HG02970 (cell line): Measurements from ENCODE around the gene CRYBG2.
"Not testable (repeated sequence)": the region's sequence is repeated elsewhere in the genome, so short reads cannot be mapped to it uniquely, and the experiment has no call there.

Experiments used
- ATAC-seq: cut with Tn5 transposase; IDR thresholded peaks from one replicate; pipeline ENCODE4 v1.9.1; 2021; ENCODE audit warnings: mild to moderate bottlenecking, moderate library complexity, moderate number of reproducible peaks; ENCODE audit not compliant: unreplicated experiment, low FRiP score

Gene CRYBG2

GRCh38 chr1:26327956-26328362 is 26.0 kb downstream of the CRYBG2 start:
- no peak for ATAC-seq

DNA sequence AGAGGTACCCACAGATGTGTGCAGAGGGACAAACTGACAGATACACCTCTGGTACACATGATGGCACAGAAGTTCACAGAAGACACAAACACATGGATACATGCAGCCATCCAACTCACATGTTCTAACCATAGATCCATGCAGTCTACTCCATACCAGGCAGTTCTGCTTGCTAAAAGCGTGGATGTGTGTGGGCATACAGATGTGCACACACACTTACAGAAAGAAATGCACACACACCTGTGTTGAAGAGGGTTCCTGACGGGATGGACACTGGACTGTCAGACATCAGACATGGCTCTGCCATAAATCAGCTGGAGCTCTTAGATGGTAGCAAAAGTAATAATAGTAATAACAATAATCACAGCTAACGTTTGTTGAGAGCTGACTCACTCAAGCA is 29.4 kb downstream of the CRYBG2 start:
- ATAC-seq: no peak

- ATAC-seq: no peak
These were observed 30.5 kb downstream of the CRYBG2 start for GRCh38 chr1:26323382-26323781.

GRCh38 chr1:26322042-26322331 is 31.9 kb downstream of the CRYBG2 start:
- ATAC-seq: no peak

DNA sequence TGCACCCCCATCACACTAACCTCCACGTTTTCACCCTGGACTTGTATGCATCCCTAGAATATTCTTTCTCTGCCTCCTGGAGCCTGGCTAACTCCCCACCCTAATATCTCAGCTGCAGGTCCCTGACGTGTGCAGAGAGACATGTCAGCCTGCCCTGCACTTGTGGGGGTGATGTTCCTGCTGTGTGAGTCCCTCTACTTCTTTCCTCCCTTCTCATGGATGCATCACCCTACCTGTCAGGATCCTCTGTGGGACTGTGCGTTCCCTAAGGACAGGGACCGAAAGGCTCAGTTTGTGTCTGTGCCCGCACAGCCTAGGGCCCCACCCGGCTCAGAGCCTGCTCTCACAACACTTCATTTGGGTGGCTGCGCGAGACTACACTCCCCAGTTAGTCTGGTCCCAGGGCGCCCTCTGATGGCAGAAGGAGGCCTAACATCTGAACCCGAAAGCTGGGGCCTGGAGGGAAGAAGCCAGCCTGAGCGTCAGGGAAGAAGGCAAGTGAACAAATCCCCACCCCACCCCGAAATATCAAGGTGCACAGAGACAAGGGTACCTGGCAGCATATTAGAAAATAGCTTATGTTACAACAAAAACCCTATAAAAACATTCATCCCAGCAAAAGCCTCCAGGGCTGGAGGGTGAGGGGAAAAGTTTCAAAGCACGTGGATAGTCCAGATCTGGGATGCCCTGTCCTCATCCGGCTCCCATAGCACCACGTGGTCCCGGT is 32.5 kb downstream of the CRYBG2 start:
- peak; percentile 37 for ATAC-seq

GRCh38 chr1:26320896-26321295 is 33.0 kb downstream of the CRYBG2 start:
- ATAC-seq: no peak

- ATAC-seq: no peak
These were observed 35.4 kb downstream of the CRYBG2 start for GRCh38 chr1:26318338-26319064.

DNA sequence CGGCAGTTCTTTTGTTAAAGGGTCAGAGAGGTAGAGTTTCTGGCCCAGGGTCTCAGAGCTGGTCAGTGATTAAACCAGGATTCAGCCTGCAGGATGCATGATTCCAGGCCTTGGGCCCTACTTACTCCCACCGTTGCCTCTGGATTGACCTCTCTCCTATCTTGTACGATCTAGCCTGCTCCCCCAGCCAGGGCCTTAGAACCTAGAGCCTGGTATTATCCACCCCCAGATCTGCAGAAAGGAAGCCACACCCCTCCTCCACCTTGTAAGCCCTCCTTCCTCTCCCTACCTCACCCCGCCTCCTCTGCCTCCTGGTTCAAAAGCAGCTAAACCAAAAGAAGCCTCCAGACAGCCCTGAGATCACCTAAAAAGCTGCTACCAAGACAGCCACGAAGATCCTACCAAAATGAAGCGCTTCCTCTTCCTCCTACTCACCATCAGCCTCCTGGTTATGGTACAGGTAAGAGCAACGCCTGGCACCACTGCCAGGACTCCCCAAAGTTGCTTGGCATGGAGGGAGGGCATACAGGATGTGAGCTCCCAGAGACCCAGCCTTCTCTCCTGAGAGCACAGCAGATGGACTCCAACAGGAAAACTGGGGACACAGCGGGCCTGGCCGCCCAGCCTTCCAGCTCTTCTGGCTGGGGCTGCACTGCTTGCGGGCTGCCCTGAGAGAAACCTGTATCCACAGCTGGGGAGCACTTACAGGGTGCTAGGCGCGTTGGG is 36.2 kb downstream of the CRYBG2 start, which contains the start of gene CD52:
CD52 (plus strand) TSS at position 347 of the 726 bp plus-strand sequence; CDS start at position 407, 60 bp downstream.
- no peak for ATAC-seq

DNA sequence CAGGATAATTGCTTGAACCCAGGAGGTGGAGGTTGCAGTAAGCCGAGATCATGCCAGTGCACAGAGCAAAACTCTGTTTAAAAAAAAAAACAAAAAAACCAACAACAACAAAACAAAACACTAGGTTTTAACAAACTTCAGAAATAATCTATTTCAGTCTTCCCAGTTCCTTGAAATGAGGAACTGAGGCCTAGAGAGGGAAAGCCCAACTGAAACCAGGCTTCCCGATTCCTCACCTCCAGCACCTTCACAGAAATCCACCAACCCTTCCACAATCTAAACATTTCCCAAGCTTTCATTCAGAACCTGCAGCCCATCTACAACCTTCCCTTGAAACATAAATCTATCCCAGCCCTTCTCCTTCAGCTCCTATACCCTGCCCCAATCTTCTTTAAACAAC is 36.8 kb downstream of the CRYBG2 start:
- ATAC-seq: no peak

DNA sequence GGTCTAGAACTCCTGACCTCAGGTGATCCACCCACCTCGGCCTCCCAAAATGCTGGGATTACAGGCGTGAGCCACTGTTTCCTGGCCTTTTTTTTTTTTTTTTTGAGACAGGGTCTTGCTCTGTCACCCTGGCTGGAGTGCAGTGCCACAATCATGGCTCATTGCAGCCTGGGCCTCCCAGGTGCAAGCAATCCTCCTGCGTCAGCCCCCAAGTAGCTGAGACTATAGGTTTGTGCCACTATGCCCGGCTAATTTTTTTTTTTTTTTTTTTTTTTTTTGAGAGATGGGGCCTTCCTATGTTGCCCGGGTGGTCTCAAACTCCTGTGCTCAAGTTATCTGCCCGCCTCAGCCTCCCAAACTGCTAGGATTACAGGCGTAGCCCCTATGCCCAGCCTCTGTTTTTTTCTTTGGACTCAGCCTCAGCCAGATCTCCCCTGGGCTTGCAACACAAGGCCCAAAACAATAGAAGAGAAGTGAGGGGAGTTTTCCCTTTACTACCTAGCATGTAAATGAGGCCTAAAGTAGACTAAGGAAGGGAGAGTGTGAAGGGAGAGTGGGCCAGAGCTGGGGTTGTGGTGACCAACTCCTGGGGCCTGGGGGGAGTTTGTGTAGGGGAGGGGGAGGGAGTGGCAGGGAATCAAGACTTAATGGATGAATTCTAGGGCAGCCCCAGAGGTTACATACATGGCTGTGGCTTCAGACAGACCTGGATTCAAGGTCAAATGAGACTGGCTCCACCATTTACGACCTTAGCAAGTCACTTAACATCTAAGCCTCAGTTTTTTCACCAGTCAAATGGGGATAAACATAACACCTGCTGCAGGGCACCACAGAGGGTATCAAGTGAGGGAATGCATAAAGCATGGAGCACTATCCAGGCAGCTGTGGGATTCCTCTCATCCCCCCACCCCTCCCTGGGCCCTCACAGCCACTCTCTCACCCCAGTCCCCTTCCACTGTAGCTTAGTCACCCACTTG is 37.8 kb downstream of the CRYBG2 start:
- no peak for ATAC-seq

GRCh38 chr1:26314501-26314900 is 39.4 kb downstream of the CRYBG2 start:
- no peak for ATAC-seq

GRCh38 chr1:26307966-26308899 is 45.7 kb downstream of the CRYBG2 start:
- ATAC-seq: not testable (repeated sequence)

DNA sequence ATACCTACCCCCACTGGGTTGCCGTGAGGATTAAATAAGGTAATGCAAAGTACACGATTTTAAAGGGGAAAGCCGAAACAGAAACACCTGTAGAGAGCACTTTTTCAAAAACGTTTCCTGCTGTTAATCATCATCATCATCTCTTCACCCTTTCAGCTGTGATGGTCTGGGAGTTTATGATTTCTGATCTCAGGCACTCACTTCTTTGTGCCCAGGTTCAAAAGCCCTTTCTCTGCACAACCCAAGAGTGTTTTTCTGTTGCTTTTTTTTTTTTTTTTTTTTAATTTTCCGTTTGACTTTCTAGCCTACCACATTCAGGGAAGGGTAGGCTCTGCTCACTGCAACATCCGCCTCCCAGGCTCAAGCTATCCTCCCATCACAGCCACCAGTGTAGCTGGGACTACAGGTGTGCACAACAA is 46.6 kb downstream of the CRYBG2 start:
- ATAC-seq: no peak

DNA sequence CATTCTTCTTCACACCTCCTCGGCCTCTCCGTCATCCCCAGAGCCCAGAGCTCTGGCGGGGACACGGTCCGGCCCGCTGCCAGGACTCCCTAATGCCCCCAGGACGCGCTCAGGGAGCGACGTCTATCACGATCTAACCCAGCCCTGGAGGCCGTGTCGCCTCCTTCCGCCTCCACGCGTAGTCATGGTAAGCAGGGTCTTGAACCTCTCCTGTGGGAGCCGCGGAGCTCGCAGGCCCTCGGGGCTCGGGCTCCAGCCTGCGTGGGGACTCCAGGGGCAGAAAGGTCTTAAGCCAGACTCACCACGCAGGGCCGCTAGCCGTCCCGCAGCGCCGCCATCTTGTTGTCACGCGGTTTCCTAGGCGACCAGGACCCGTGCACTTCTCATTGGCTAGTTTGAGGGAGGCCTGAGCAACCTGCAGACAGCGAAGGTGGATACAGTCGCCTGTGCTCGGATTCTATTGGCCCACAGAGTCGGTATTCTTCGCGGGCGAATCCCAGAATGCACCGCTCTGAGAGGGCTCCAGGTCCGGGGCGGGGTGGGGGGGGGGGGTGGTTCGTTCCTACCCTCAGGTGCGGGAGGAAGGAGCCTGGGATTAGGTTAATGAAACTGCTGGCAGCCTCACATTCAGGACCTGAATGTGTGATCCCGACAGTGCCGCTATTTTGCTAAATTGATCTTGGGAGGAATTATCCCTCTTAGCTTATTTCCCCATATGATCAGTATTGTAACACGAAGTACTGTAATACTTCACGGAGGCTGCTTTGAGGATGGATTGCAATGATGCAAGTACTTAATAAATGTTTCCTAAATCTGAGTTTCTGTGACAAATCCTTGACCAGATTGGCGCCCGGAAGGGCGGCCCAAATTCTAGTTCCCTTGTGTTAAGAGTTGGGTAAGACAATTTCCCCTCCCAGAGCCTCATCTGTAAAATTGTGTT is 47.4 kb downstream of the CRYBG2 start, which contains the start of gene UBXN11:
UBXN11 (minus strand) TSS at position 347 of the 940 bp plus-strand sequence. CDS start 3,753 bp downstream, outside the sequence.
- peak; percentile 96 for ATAC-seq

- no peak for ATAC-seq
These were observed 48.2 kb downstream of the CRYBG2 start for GRCh38 chr1:26305667-26306289.

DNA sequence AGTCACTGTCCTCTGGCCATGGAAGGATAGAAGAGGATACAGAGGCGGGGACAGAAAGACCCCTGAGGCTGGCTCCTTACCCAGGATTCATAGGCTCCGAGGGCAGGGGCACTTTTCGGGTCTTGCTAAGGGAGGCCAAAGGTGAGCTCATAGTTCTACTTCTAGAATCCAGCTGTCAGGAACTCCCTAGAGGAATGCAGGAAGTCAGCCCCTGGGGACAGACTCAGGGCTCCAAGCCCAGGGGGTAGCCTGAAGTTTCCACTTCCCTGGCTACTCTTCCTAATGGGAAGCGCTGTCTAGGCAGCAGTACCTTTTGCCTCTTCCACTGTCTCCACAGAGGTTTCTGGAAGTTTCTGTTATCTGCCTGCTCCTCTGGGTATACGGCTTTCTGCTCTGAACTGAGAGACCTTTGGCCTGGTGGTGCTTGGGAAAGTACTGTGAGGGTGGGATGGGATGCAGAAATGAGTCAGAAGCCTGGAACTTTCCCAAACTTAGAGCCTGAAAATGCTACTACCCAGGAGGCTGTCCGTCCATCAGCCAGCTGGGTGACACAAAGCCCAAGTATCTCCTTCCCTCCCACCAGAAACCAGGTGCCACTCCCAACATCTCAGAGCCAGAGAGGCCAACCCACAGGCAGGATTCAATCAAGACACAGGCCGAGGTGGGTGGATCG is 51.1 kb downstream of the CRYBG2 start:
- ATAC-seq: no peak
